Fibroblast of villous mesenchyme (primary cell): Measurements from ENCODE around the gene ARHGEF16. TPM values are rescaled to one million over a fixed set of nuclear protein-coding genes. Genes with fewer than 3 reads are reported as not detected.

Experiments used
- DNase-seq: peaks from one replicate; pipeline ENCODE4 v3.0.0-alpha.2; 2010; ENCODE audit warnings: low read depth
- H3K4me3 ChIP-seq: 2 replicates; pipeline ENCODE4 v1.5.1; 2011; ENCODE audit warnings: low read depth, mild to moderate bottlenecking, low read length
- CTCF ChIP-seq: IDR thresholded peaks from 2 replicates; pipeline ENCODE4 v1.5.1; 2012; ENCODE audit warnings: low read depth, mild to moderate bottlenecking, low read length; ENCODE audit not compliant: insufficient read depth
- total RNA-seq: library from RNA; depleted of rRNA; stranded (reverse); fragments of >200 nt; gene quantifications from 2 replicates; pipeline ENCODE4 v1.2.3, GENCODE V29; 2012

Gene ARHGEF16
- total RNA-seq, 1 donor = 0.86 TPM

- DNase-seq = no peak
- no peak overlapping the region for H3K4me3 ChIP-seq
- no peak for TF ChIP-seq CTCF
Measured at GRCh38 chr1:3498246-3498930, 43.9 kb downstream of the ARHGEF16 start.

DNA sequence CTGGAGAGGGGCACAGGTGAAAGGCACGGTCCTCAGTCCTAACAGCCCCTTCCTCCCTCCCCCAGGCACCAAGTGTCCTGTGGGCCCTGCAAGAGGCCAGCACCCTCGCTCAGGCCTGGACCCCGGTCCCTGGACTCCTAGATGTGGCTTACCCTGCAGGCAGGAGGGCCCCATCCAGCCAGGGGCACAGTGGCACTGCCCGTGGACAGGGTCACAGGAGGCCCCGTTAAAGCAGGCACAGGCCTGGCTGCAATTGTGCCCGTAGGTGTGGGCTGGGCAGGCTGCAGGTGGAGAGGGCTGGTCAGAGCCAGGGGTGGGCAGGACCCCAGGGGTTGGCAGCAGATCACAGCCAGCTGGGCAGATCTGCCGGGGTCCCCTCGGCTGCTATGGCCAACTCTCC is 44.5 kb downstream of the ARHGEF16 start:
- no peak for TF ChIP-seq CTCF
- H3K4me3 ChIP-seq = no peak overlapping the region

GRCh38 chr1:3499611-3500010 is 45.1 kb downstream of the ARHGEF16 start:
- DNase-seq = no peak
- no peak for TF ChIP-seq CTCF
- no peak overlapping the region for H3K4me3 ChIP-seq

More for the DNA sequence above, 44.5 kb downstream of the ARHGEF16 start:
- no peak for DNase-seq

DNA sequence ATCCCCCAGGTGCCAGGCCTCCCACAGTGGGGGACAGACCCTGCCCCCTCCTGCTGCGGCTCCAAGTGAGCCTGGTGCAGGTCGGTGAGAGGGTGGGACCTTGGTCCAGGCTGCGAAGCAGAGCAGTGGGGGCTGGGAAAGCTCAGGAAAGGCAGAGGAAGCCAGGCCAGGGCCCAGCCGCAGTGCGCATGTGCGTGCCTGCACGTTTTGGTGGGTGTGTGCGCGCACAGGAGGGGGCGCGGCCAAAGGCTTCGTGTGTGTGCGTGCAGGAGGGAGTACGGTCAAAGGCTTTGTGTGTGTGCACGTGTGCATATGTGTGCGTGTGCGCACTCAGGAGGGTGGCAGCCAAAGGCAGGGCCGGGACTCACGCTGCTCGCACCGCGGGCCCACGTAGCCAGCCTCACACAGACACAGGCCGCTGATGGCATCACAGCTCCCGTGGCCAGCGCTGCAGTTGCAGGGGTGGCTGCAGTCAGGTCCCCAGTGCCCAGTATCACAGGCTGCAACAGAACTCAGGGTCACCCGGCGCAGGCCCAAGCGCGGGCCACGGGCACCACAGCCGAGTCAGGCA is 45.9 kb downstream of the ARHGEF16 start:
- no peak overlapping the region for H3K4me3 ChIP-seq
- no peak for TF ChIP-seq CTCF
- no peak for DNase-seq

GRCh38 chr1:3501437-3501836 is 47.0 kb downstream of the ARHGEF16 start:
- DNase-seq = no peak
- no peak overlapping the region for H3K4me3 ChIP-seq
- no peak for TF ChIP-seq CTCF

- no peak overlapping the region for H3K4me3 ChIP-seq
- no peak for TF ChIP-seq CTCF
- peak; percentile 30 for DNase-seq
Measured at GRCh38 chr1:3501856-3502640, 47.6 kb downstream of the ARHGEF16 start.
